Fibroblast of skin of back (primary cell): ENCODE data around the gene CLIC4.

ENCODE experiments used
- DNase-seq: peaks from one replicate; pipeline ENCODE4 v3.0.0-alpha.2; 2013

CLIC4 gene

GRCh38 chr1:24860841-24861240 is 115.6 kb downstream of the CLIC4 start:
- DNase-seq: no peak

- DNase-seq: peak; percentile 31
Measured at GRCh38 chr1:24861821-24862727, 116.8 kb downstream of the CLIC4 start.

DNA sequence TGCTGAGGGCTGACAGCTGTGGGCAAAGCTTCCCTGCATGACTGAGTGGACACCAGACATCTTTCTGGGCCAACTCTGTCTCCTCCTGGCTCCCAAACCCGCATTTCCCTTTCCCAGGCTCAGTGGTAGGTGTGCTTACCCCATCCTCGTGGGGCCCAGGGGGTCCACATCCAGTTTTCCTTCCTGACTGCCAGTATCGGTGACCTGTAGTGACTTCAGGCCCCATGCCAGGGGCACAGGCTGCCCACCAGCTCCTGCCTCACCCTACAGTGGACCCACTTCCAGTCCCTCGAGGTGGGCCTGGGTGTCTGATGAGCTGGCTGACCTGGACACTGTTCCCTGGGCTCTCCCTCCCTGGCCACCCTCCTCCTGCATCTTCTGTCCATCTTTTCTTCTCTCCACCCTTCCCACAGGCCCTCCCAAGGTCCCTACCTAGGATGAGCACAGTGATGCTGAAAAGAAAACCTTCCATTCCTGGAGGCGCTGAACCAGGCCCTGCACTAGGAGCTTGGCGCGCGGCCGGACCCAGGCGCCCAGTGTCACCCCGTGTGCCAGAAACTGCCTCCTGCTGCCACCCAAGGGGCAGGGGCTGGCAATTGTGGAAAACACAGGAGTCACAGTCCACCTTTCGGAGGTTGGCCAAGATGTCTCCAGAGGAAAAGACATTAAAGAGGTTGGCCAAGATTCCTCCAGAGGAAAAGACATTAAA is 117.7 kb downstream of the CLIC4 start:
- no peak for DNase-seq

- DNase-seq: no peak
Measured at GRCh38 chr1:24864370-24864777, 119.1 kb downstream of the CLIC4 start.

- no peak for DNase-seq
Measured at GRCh38 chr1:24865168-24865567, 119.9 kb downstream of the CLIC4 start.

- no peak for DNase-seq
Measured at GRCh38 chr1:24865587-24865986, 120.3 kb downstream of the CLIC4 start.

DNA sequence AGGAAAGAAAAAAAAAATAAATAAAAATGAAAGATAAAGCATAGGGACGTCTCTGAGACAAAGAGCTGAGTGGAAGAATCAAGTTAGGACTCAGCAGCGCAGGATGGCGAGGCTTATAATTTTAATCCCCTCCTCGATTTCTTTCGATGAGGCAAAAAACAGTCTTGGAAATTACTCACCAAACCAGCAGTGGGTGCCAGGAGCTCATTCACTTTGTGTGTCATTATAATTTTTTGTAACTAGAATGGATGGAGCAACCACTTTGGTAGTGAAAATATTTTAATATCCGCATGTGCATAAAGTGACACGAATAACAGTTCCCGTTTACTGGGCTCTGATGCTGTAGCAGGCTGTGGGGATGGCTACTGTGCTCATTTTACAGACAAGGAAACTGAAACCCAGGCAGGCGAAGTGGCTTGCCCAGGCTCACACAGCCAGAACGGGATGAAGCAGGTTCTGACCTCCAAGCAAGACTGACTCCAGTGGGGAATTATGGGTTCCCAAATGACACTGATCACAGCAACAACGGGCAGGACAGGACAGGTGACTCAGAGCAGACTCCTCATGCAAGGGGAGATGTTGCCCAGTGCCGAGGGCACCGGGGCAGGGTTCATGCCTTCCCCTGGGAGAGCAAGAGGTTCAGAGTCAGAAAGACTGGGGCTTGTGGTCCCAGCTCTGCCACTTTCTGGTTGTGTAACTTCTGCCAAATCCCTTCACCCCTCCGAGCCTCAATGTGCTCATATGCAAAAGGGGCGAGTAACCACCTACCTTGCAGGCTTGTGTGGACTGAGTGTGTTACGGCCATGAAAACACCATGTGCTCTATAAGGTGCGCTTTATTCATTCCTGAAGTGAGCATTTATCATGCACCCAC is 121.2 kb downstream of the CLIC4 start:
- DNase-seq: no peak

DNA sequence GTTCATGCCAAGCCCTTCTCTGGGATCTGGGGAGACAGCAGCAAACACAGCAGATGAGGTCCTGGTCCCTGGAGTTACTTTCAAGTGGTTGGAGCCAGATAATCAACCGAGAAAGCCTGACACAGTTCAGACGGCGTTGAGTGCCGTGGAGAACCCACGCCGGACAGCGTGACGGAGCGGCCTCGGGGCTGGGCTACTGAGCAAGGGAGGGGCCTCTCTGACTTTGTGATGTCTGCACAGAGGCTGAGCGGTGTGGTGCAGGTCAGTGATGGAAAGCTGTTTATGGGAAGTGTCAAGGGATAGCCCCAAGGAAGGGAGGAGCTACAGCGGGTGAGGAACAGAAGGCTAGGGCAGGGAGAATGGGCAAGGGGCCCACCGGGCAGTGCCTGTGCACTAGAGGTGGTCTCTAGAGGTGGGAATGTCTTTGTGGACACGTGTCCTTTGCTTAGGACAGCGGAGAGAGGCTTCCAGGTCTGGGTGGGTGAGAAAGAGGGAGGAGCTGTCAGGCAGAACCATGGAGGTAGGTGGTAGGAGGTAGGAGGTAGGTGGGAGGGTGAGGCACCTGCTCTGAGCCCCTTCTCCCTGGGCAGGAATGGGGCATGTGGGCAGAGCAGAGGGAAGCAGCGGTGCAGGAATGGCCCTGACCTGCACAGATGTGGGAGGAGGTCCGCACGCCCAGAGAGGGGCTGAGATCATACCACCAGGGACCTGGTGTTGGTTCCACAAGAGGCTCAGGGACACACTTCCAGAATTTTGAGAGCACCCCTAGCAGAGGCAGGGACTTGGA is 122.0 kb downstream of the CLIC4 start:
- DNase-seq: no peak

DNA sequence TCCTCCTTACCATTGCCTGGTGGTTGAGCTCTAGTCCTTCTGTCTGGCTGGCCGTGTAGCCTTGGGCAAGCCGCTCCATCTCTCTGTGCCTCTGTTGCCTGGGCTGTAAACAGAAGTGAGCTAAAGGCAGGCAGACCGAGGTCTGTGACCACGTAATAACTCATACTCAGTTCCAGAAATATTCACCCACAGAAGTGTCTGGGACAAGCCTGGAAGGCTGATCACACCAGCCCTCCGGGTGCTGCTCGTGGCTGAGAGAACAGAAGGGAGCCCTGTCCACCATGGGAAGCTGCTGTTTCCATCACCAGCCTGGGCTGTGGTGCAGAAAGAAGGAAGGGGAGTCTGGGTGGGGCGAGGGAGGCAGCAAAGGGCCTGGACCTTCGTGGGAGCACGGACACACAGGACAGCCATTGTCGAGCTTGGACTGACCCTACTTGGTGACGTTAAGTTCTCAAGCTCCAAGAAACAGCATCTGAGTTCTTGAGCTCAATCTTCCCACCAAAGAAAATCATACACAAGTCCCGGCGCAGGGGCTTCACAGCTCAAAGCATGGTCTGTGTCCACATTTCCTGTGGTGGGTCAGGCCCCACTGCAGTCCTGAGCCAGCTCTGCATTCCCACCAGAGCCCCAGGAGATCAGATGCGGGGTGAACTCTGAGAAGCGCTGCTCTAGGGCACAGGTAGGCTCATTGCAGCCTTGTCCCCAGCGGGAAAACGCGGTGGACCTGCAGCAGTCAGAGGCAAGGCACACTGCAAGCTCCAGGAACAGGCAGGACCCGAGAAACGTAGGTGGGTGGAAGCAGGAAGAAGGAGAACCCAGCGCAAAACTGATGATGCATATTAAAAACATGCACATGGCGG is 123.0 kb downstream of the CLIC4 start:
- DNase-seq: no peak

GRCh38 chr1:24870551-24871195 is 125.4 kb downstream of the CLIC4 start:
- no peak for DNase-seq

GRCh38 chr1:24871306-24871901 is 126.2 kb downstream of the CLIC4 start:
- DNase-seq: no peak

DNA sequence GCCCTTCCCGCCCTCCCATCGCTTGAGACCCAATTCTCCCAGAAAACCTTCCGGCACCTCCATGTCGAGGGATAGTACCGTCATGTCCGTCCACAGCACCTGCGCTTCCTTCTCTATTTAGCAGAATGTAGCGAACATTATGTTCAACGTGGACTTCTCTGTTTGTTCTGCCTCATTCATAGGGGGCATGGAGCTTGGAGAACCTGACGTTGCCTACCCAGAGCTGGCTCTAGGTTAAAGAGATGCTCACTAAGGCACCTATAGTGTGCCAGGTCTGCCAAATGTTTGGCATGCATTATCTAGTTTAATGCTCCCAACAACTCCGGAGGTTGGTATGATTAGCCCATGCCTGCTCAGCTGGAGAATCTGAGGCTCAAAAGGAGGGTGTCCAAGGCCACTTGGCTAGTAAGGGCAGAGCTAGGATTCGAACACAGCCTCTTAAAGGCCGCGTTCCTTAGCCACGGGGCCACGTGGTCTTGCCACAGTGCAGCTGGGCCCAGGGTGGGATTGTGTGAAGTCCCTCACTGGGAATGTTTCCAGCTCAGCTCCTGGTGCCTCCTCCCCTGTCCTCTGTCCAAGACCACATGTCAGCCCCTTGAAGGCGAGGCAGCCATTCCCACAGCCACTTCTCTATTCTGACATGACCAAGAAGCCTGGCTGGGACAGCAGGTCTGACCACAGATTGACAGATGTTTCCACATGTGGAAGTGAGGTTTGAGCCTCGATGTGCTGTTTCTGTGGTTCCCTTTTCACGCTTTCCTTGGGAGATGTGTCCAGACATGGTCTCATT is 127.0 kb downstream of the CLIC4 start:
- DNase-seq: no peak

DNA sequence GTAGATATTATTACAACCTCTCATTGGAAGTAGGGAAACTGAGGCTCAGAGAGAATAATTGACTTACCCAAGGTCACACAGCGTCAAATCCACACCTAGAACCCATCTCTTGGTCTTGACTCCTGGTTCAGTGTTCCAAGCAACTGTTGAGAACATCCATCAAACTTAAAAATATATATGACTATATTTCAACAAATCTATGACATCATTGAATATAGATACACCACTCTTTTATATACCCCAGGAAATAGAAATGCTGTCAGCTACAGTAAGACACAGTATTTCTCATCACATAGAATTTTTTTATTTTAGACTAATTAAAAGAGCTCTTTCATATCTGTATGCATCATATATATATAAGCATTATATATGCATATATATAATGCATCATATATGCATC is 127.9 kb downstream of the CLIC4 start:
- no peak for DNase-seq

DNA sequence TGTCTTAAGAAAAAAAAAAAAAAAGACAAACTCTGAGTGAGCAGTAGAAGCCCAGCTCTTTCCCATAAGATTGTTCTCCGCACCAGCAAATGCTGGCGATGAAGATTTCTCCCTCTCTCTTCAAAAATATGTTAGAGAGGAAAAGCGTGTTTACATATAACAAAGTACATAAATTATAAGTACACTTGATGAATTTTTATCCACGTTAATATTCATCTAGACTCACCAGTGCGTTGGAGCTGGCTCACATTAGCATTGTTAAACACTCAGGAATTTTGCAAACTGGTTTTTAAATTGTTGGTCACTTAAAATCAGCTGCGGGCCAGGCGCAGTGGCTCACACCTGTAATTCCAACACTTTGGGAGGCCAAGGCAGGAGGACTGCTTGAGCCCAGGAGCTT is 128.8 kb downstream of the CLIC4 start:
- no peak for DNase-seq

- DNase-seq: no peak
Measured at GRCh38 chr1:24874611-24875234, 129.5 kb downstream of the CLIC4 start.

DNA sequence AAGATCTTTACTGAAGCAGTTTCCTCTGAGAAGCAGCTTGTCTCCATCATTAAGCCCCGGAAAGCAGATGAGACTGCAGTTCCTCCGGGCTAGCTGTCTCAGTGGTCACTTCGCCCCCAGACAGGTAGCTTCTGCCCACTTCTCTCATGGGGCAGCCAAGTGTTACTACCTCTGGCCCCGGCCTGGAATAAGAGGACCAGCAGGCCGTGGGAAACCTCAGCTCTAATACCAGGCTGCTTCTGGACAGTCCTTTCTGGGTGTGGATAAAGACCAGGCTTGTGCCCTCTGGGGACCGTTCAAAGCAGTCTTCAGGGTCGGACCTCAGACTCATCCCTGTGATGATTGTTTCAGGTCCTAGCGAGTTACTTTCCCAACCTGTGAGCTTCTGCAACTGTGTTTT is 130.0 kb downstream of the CLIC4 start:
- DNase-seq: no peak

DNA sequence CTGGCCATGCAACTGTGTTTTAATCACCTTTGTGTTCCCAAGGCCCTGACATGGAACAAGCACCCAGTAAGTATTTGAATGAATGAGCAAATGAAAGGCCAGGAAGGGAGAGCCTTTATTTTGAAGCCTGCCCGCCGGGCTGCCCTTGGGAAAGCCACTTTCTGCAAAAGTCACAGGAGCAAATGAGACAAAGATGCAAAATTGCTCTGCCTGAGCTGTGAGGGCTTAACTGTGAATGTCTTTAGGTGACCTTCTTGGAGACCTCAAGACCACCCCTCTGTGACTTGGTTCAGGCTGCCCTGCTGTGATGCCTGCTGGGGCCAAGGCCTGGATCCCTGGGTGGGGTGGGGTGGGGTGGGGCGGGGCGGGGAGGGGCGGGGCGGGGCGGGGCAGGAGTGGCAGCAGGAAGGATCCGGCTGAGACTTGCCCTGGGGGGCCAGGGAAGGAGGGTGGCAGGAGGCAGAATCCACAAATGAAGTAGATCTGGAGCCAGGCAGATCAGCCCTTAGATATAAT is 130.8 kb downstream of the CLIC4 start:
- no peak for DNase-seq

- no peak for DNase-seq
Measured at GRCh38 chr1:24878045-24878444, 132.8 kb downstream of the CLIC4 start.
